22Rv1 (cell line): ENCODE measurements around the gene ITPR2.
"Not testable (repeated sequence)": the region's sequence is repeated elsewhere in the genome, so short reads cannot be mapped to it uniquely, and the experiment has no call there.

Experiments
- H3K27ac ChIP-seq: fragments of 450-650 bp; 2 replicates; pipeline ENCODE4 v1.5.1; 2017
- ZFX ChIP-seq: fragments of 450-650 bp; IDR thresholded peaks from 2 replicates; pipeline ENCODE4 v1.6.1; 2017; ENCODE audit warnings: antibody characterized with exemption, borderline replicate concordance
- TF ChIP-seq, protein P1 (sequence below): fragments of 450-650 bp; IDR thresholded peaks from 2 replicates; pipeline ENCODE4 v1.5.1; 2017; ENCODE audit warnings: mild to moderate bottlenecking

ITPR2 gene

DNA sequence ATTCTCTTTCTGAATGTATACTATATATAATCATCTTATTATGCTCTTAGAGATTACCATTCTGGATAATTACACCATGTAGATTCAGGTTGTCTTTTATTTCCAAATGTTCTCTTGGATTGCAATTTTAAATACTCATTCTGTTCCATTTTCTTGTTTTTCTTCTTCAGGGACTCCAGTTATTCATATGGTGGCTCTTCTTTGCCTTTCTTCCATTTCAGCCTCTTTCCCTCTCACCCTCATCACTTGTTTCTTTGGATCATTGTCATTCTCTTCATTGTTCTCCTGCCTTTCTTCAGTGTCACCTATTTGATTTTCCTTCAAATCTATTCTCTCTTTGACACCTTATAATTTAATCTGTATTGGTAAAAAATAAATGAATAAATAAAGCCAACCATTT is 182.0 kb downstream of the ITPR2 start:
- TF ChIP-seq ZFX, result no peak
- TF ChIP-seq, protein P1, sequence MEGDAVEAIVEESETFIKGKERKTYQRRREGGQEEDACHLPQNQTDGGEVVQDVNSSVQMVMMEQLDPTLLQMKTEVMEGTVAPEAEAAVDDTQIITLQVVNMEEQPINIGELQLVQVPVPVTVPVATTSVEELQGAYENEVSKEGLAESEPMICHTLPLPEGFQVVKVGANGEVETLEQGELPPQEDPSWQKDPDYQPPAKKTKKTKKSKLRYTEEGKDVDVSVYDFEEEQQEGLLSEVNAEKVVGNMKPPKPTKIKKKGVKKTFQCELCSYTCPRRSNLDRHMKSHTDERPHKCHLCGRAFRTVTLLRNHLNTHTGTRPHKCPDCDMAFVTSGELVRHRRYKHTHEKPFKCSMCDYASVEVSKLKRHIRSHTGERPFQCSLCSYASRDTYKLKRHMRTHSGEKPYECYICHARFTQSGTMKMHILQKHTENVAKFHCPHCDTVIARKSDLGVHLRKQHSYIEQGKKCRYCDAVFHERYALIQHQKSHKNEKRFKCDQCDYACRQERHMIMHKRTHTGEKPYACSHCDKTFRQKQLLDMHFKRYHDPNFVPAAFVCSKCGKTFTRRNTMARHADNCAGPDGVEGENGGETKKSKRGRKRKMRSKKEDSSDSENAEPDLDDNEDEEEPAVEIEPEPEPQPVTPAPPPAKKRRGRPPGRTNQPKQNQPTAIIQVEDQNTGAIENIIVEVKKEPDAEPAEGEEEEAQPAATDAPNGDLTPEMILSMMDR, result no peak
- H3K27ac ChIP-seq, result no peak overlapping the region

DNA sequence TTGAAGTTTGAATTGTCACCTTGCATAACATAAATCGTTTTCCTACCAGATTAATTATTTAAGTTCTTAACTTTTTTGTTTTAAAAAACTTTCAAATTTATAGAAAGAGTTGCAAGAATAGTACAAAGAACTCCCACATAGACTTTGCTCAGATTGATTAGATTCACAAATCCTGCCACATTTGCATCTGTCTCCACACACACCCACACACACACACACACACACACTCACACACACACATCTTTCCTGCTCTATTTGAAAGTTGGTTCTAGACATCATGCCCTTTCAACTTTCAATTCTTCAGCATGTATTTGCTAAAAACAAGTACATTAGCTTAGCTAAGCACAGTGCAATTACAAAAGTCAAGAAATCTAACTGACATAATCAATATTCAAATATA is 184.0 kb downstream of the ITPR2 start:
- no peak overlapping the region for H3K27ac ChIP-seq
- TF ChIP-seq, protein P1, result no peak
- no peak for TF ChIP-seq ZFX

DNA sequence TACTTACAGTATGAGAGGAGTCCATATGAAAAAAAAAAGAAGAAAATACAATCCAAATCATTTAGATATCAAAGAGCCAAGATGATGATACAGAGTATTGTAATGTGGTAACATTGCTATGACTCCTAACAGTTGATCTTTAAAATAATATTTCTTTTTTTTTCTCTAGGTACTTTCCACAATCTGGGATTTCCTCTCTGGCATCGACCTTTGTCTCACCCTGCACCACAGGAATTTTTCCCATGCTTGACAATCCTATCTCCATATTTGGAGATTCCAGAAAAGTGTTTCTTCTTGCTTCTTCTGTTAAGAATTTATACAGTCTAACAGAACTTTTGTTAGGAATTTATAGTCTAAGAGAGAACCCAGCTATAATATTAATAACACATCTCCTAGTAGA is 184.4 kb downstream of the ITPR2 start:
- TF ChIP-seq, protein P1, result no peak
- TF ChIP-seq ZFX, result no peak
- no peak overlapping the region for H3K27ac ChIP-seq

DNA sequence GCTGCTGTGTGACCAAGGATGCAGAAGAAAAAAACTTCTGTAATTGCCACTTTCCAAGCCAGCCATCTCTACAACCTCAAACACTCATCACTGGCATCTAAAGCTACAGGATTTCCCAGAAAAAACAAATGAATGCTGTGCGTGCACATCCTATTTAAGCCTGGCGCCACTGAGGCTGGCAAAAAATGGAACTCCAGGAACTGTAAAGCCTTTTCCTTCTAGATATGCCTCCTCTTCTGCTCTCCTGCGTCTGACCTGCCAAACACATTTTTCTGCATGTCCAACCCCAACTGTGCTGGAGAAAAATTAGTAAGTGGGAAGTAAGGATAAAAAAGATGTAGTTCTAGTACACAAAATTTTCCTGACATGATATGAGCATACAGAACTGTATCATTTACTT is 184.9 kb downstream of the ITPR2 start:
- TF ChIP-seq ZFX, result no peak
- TF ChIP-seq, protein P1, result no peak
- no peak overlapping the region for H3K27ac ChIP-seq

DNA sequence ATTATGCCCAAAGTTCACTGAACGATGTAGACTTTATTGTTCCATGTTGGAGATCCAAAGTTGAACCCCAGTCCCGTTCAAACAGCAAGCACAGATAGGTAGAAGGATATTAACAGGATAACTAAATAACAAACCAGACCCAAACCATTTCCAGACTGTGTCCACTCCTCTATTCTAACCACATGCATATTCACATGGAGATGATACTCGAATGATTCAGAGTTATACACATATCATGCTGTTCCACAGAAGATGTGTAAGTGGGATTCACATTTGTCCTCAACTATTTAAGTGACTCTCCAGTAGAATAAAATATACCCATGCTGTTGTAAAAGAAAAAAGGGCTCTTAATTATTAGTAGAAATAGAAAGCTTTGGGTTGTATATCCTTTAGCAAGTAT is 185.9 kb downstream of the ITPR2 start:
- no peak overlapping the region for H3K27ac ChIP-seq
- TF ChIP-seq, protein P1, result no peak
- TF ChIP-seq ZFX, result no peak

DNA sequence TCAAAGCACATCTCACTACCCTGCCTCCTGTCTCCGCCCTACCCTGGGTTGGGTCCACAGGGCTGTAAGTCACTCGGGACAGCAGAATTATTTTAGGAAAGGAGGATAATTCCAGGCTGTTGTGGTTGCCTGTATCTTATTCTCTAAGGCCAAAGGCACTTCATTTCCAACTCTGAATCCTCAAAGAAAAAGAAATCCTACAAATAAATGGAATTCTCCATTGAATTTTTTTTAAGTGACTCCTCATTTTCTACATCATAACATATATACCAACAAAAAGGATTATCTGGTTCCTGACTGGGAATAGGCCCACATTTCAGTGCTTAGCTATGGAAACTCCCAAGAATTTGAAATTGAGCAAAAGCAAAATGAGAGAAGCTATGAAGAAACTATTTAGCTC is 186.4 kb downstream of the ITPR2 start:
- TF ChIP-seq, protein P1, result no peak
- no peak for TF ChIP-seq ZFX
- no peak overlapping the region for H3K27ac ChIP-seq

DNA sequence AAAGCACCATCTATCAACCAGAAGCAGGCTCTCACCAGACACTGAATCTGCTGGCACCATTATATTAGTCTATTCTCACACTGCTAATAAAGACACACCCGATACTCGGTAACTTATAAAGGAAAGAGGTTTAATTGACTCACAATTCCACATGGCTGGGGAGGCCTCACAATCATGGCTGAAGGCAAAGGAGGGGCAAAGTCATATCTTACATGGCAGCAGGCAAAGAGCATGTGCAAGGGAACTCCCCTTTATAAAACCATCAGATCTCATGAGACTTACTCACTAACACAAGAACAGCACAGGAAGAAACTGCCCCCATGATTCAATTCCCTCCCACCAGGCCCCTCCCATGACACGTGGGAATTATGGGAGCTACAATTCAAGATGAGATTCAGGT is 188.6 kb downstream of the ITPR2 start:
- not testable (repeated sequence) for H3K27ac ChIP-seq

DNA sequence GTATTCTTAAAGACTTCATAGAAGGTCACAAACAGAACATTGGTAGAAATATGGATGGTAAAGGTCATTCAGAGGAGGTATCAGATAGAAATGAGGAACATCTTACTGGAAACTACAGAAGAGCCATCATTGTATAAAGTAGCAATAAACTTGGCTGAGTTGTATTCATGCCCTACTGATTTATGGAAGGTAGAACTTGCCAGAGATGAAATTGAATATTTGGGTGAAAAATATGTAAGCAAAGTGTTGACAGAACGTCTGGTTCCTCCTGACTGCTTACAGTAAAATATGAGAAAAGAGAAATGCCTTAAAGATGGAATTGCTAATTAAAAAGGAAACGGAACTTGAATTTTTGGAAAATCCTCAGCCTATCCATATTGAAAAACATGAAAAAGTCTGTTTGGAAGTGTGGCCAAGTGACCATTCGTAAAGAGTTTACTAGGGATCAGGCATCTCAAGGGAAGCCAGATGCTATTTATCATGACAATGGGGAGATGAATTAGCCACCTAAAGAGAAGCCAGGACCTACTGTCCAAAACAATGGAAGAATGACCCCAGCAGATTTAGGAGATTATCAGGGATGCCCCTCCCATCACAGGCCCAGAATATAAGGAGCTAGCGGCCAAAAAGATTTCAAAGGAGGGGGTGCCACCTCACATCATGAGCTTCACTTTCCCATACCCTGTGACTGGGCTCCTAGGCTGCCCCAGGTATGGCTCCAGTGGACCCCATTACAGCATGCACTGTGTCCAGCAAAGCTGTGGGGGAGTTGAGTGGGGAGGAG is 189.3 kb downstream of the ITPR2 start:
- no peak overlapping the region for H3K27ac ChIP-seq
- no peak for TF ChIP-seq ZFX
- TF ChIP-seq, protein P1, result no peak
